ENCODE measurements around the gene KLF1.

GRCh38 chr19:12913011-12913561, 26.1 kb upstream of the KLF1 start:
- TF ChIP-seq TAF1 (IDR thresholded peaks at IDR 0.05; ENCODE audit: low read depth) (no peak), POLR2AphosphoS5 (IDR thresholded peaks at IDR 0.05) (no peak), CTCF (IDR thresholded peaks at IDR 0.05; ENCODE audit: poor library complexity, severe bottlenecking) (no peak), RAD21 (conservative IDR thresholded peaks at IDR 0.05) (no peak), EZH2 (IDR thresholded peaks at IDR 0.05; ENCODE audit: borderline replicate concordance, insufficient read depth, low read length, poor library complexity, severe bottlenecking) (no peak), SMC3 (conservative IDR thresholded peaks at IDR 0.05; ENCODE audit: poor library complexity) (no peak), EP300 (conservative IDR thresholded peaks at IDR 0.05; ENCODE audit: poor library complexity, severe bottlenecking) (no peak)
- TF ChIP-seq, protein P1, sequence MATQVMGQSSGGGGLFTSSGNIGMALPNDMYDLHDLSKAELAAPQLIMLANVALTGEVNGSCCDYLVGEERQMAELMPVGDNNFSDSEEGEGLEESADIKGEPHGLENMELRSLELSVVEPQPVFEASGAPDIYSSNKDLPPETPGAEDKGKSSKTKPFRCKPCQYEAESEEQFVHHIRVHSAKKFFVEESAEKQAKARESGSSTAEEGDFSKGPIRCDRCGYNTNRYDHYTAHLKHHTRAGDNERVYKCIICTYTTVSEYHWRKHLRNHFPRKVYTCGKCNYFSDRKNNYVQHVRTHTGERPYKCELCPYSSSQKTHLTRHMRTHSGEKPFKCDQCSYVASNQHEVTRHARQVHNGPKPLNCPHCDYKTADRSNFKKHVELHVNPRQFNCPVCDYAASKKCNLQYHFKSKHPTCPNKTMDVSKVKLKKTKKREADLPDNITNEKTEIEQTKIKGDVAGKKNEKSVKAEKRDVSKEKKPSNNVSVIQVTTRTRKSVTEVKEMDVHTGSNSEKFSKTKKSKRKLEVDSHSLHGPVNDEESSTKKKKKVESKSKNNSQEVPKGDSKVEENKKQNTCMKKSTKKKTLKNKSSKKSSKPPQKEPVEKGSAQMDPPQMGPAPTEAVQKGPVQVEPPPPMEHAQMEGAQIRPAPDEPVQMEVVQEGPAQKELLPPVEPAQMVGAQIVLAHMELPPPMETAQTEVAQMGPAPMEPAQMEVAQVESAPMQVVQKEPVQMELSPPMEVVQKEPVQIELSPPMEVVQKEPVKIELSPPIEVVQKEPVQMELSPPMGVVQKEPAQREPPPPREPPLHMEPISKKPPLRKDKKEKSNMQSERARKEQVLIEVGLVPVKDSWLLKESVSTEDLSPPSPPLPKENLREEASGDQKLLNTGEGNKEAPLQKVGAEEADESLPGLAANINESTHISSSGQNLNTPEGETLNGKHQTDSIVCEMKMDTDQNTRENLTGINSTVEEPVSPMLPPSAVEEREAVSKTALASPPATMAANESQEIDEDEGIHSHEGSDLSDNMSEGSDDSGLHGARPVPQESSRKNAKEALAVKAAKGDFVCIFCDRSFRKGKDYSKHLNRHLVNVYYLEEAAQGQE (IDR thresholded peaks at IDR 0.05; ENCODE audit: borderline replicate concordance) = no peak
